KBM-7 (cell line): ENCODE results near the gene CDC25C.
"Not testable (repeated sequence)": the region's sequence is repeated elsewhere in the genome, so short reads cannot be mapped to it uniquely, and the experiment has no call there.

Experiments used
- DNase-seq: peaks from one replicate; pipeline ENCODE4 v3.0.0-alpha.2; 2015
- in situ Hi-C: fragments of 300-500 bp; cut with MboI; formaldehyde crosslinking; loops from 2 replicates; pipeline ENCODE4 v1.14.3; 2020; ENCODE audit warnings: low sequenced_read_pairs, low pct_unique_long_range_greater_than_20kb, mixed read lengths

Gene CDC25C

GRCh38 chr5:138287246-138287645 lies 44.4 kb downstream of the CDC25C start:
- DNase-seq: no peak
- in situ Hi-C loops: loop anchor here (10.0 kb wide), 1 partner anchor 102 kb away; no protein-coding TSS in a partner anchor

- DNase-seq: peak; percentile 80
These were observed 48.5 kb downstream of the CDC25C start for GRCh38 chr5:138282920-138283742.

DNA sequence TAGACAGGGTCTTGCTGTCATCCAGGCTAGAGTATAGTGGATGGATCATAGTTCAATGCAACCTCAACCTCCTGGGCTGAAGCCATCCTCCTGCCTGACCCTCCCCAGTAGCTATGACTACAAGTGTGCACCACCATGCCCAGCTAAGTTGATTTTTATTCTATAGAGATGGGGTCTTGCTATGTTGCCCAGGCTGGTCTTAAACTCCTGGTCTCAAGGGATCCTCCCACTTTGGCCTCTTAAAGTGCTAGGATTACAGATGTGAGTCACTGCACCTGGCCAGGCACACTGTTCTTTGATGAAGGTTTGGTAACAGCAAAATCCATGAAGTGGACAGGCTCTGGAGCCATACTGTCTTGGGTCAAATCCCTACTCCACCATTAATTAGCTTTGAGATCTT lies 50.7 kb downstream of the CDC25C start:
- in situ Hi-C loops: loop anchor here (10.0 kb wide), 1 partner anchor 96 kb away; no protein-coding TSS in a partner anchor
- no peak for DNase-seq

More at GRCh38 chr5:138282920-138283742, 48.5 kb downstream of the CDC25C start:
- in situ Hi-C loops: loop anchor here (10.0 kb wide), 1 partner anchor 98 kb away; no protein-coding TSS in a partner anchor

GRCh38 chr5:138276402-138277054 lies 55.1 kb downstream of the CDC25C start:
- DNase-seq: no peak

GRCh38 chr5:138275895-138276294 lies 55.7 kb downstream of the CDC25C start:
- DNase-seq: no peak
- in situ Hi-C loops: no loop called here

More at GRCh38 chr5:138276402-138277054, 55.1 kb downstream of the CDC25C start:
- in situ Hi-C loops: no loop called here

DNA sequence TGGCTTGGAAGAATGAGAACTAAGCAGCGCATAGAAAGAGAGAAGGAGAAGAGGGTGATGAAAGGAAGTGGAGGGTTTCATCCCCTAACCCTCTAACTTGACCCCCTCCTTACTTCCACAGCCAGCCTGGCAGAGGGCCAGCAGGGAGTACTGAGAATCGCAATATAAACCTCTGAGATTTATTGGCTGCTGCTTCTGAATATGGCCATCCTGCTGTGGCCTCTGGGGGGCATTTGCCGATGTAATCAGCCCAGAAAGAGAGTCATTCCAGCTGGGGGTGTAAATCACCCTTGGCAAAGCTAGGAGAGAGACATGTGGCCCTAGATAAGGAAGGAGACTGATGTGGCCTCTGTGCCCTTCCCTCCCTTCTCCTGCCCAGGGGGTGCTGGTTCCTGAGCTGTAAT lies 56.2 kb downstream of the CDC25C start:
- in situ Hi-C loops: no loop called here
- peak; percentile 18 for DNase-seq

DNA sequence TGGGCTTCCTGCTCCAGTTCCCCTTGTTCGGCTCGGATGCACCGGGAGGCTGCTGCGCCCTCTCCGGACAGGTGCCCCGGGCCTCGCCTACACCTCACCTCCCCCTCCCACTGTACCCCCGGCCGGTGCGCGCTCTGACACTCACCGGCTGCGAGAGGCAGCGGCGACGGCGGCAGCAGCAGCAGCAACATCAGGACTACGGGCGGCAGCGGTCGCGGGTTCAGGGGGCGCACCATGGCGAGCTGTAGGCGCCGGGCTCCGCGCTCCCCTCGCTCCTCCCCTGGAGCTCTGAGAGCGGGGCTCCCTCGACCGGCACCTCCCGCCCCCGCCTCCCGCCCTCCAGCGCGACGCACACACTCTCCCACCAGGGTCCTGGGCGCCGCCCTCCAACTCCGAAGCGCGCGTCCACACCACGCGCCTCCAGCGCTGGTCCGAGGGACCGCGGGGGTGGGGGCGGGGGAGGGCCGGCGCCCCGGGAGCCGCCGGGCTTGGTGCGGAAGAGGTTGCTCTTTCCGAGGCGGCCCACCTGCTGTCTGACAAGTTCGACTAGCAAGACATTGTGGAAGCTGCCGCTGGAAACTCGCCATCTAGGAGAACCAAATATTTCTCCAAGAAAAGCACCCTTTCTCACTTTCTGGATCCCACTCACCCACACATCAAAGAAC lies 57.3 kb downstream of the CDC25C start, which contains the start of gene GFRA3:
TSS of gene GFRA3 (minus strand) at position 433 of the 665 bp plus-strand sequence. CDS start at position 236, 197 bp downstream.
- no peak for DNase-seq
- in situ Hi-C loops: no loop called here

GRCh38 chr5:138273834-138274188 lies 57.8 kb downstream of the CDC25C start:
- DNase-seq: no peak
- in situ Hi-C loops: no loop called here

- no peak for DNase-seq
- in situ Hi-C loops: no loop called here
These were observed 58.9 kb downstream of the CDC25C start for GRCh38 chr5:138272681-138273080.

GRCh38 chr5:138271281-138271680 lies 60.3 kb downstream of the CDC25C start:
- DNase-seq: no peak
- in situ Hi-C loops: no loop called here

DNA sequence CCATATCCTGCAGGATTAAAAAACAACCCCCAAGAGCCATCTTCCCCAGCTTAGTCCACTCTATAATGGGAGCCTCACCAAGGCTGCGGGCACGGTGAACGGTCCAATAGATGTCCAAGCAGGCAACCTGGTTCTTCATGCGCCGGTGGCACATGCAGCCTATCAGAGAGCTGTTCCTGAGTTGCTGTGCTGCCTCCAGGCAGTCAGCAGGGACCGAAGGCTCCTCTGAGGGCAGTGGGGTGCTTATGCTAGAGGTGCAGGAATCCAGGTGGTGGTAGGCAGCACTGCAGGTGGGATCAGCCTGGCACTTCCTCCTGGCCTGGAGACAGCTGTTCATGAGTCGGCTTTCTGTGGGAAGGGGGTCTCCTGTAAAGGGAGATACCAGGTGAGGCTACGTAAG lies 67.4 kb downstream of the CDC25C start:
- in situ Hi-C loops: no loop called here
- no peak for DNase-seq

DNA sequence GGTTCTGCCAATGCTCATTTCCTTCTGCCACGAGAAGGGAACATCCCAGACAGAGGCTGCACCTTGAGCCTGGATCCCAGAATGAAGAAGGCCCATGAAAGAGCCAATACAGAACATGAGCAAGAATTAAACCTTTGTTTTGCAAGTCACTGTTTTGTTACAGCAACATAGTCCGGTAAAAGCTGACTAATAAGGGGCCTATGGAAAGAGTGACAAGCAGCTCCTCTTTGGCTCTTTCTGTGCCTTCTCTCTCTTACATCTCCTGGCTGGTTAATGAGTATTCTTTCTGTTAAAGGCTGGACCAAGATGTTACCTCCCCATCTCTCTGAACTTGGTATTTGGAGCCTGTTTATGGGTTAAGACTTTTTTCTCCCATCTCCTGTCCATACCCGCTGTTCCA lies 68.0 kb downstream of the CDC25C start:
- in situ Hi-C loops: no loop called here
- no peak for DNase-seq

GRCh38 chr5:138258704-138259292 lies 72.8 kb downstream of the CDC25C start:
- no peak for DNase-seq
- in situ Hi-C loops: no loop called here

DNA sequence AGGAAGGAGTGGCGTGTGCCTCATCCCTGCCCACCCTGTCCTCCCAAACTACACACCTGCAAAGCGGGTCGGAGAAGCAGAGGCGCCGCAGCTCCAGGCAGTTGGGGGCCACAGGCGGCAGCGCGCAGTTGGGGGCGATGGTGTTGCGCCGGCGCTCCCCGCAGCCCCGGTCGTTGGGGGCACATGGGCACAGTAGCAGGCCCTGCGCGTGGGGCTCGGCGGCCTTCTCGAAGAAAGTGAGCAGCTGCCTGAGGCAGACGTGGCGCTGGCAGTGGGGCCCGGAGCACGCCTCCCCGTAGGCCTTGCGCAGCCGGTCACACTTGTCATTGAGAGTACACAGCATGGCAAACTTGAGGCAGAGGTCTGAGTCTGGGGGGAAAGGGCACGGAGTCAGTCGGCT lies 74.0 kb downstream of the CDC25C start:
- in situ Hi-C loops: no loop called here
- no peak for DNase-seq

DNA sequence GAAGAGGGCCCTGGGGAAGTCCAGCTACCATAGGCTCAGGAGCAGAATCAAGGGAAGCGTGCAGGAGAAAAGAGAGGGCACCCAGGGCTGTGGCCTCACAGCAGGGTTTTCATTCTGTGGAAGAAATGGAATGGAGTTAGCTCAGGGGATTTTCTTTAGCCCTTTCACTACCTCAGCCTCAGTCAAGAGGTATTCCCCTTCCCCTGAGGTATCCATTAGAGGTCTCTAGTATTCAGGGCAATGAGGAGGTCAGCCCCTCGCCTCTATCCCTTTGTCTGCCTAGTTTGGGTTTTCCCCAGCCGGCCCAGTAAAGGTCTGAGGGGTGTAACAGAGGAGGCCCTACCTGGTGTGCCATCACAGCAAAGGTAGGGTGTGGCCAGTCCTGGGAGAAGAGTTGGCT lies 78.7 kb downstream of the CDC25C start:
- no peak for DNase-seq
- in situ Hi-C loops: no loop called here

DNA sequence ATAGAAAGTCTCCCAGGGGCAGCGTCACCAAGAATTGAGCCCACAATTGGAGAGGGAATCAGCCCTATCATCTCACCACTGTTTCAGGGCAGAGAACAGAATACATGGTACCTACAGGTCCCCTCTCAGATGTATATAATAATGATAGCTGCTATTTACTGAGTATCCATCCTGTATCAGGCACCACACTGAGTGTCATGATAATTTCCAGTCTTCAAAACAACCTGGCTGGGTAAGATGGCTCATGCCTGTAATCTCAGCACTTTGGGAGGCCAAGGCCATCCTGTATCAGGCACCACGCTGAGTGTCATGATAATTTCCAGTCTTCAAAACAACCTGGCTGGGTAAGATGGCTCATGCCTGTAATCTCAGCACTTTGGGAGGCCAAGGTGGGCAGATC lies 83.8 kb downstream of the CDC25C start:
- in situ Hi-C loops: not testable (repeated sequence)

DNA sequence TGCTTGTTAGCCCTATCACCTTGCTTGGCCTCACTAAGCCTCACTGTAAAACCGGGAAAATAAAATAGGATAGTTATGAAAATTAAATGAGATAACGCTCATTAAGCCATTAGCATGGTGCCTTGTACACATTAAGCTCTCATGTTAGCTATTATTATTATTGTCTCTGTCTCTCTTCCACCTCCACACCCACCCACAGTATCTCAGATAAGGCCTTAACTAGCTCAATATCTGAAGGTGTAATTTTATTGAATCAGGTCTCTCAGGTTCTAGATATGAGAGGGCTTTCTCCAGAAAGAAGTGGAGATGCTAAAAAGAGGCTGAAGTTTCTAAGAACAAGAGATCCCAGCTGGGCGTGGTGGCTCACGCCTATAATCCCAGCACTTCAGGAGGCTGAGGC lies 84.8 kb downstream of the CDC25C start:
- no peak for DNase-seq
- in situ Hi-C loops: no loop called here

More for the DNA sequence above, 83.8 kb downstream of the CDC25C start:
- DNase-seq: not testable (repeated sequence)

DNA sequence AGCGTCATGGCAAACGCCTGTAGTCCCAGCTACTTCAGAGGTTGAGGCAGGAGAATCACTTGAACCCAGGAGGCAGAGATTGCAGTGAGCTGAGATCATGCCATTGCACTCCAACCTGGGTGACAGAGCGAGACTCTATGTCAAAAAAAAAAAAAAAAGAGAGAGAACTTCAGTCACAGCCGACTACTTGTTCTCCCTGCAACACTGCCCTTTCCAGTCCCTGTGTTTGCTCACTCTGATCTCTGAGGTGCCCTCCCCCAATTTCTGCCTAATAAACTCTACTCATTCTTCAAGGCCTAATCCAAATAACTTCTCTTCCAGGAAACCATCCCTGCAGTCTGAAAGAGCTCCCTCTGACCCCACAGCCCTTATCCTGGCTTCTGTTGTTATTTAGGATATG lies 85.3 kb downstream of the CDC25C start:
- DNase-seq: no peak
- in situ Hi-C loops: no loop called here

- in situ Hi-C loops: no loop called here
- DNase-seq: no peak
These were observed 85.9 kb downstream of the CDC25C start for GRCh38 chr5:138245717-138246116.
